Keratinocyte (primary cell): ENCODE measurements around the gene MYO10. TPM values are rescaled to one million over a fixed set of nuclear protein-coding genes. Genes with fewer than 3 reads are reported as not detected.

Source experiments
- DNase-seq: peaks from one replicate; pipeline ENCODE4 v3.0.0-alpha.2; 2011; ENCODE audit warnings: low read depth, missing footprints, low spot score
- FAIRE-seq: peaks from 2 replicates; lab custom pipeline; 2011; peaks lifted over from hg19 to GRCh38; lab: Jason Lieb, UNC
- H2AFZ ChIP-seq: 2 replicates; pipeline ENCODE4 v1.6.0; 2012; ENCODE audit warnings: low read length, control low read depth, inconsistent platforms; ENCODE audit not compliant: control insufficient read depth
- H3K27ac ChIP-seq: 2 replicates; pipeline ENCODE4 v1.5.1; 2011; ENCODE audit warnings: low read length; ENCODE audit not compliant: control insufficient read depth, insufficient read depth
- H3K27me3 ChIP-seq: 3 replicates; pipeline ENCODE4 v1.6.0; 2011; ENCODE audit warnings: low read length; ENCODE audit not compliant: control insufficient read depth, insufficient read depth; ENCODE audit errors: extremely low read depth
- H3K36me3 ChIP-seq, 2 experiments: 2 replicates in 1 of 2; 3 replicates in 1 of 2; pipeline ENCODE4 v1.5.1; 2011; ENCODE audit warnings: low read length in 2 of 2, mild to moderate bottlenecking in 1 of 2; ENCODE audit not compliant: control insufficient read depth in 2 of 2, insufficient read depth in 2 of 2; ENCODE audit errors: extremely low read depth in 1 of 2
- H3K4me1 ChIP-seq: 3 replicates; pipeline ENCODE4 v1.5.1; 2011; ENCODE audit warnings: low read length; ENCODE audit not compliant: control insufficient read depth, insufficient read depth; ENCODE audit errors: extremely low read depth
- H3K4me2 ChIP-seq: 3 replicates; pipeline ENCODE4 v1.6.0; 2011; ENCODE audit warnings: low read depth, low read length; ENCODE audit not compliant: control insufficient read depth, insufficient read depth; ENCODE audit errors: extremely low read depth
- H3K4me3 ChIP-seq, 3 experiments: fragments of 200-600 bp in 1 of 3; sonication (generic) in 1 of 3; 2 replicates in 2 of 3; 3 replicates in 1 of 3; pipeline ENCODE4 v1.5.1; 2011 to 2016; ENCODE audit warnings: low read length in 3 of 3, mild to moderate bottlenecking in 3 of 3, control low read depth in 2 of 3, inconsistent platforms in 1 of 3, low read depth in 1 of 3, mixed read lengths in 1 of 3, mixed run types in 1 of 3, moderate library complexity in 1 of 3; ENCODE audit not compliant: control insufficient read depth in 2 of 3, insufficient read depth in 2 of 3; ENCODE audit errors: extremely low read depth in 1 of 3
- H3K79me2 ChIP-seq: 2 replicates; pipeline ENCODE4 v1.6.0; 2012; ENCODE audit warnings: low read length; ENCODE audit not compliant: control insufficient read depth, insufficient read depth
- H3K9ac ChIP-seq: 3 replicates; pipeline ENCODE4 v1.6.0; 2011; ENCODE audit warnings: low read length; ENCODE audit not compliant: control insufficient read depth, insufficient read depth; ENCODE audit errors: extremely low read depth
- H3K9me1 ChIP-seq: 3 replicates; pipeline ENCODE4 v1.6.0; 2011; ENCODE audit warnings: low read length; ENCODE audit not compliant: control insufficient read depth, insufficient read depth; ENCODE audit errors: extremely low read depth
- H3K9me3 ChIP-seq: 2 replicates; pipeline ENCODE4 v1.5.1; 2012; ENCODE audit warnings: low read depth, low read length; ENCODE audit not compliant: control insufficient read depth
- H4K20me1 ChIP-seq: 3 replicates; pipeline ENCODE4 v1.6.0; 2011; ENCODE audit warnings: low read length; ENCODE audit not compliant: control insufficient read depth, insufficient read depth; ENCODE audit errors: extremely low read depth
- EZH2 ChIP-seq: IDR thresholded peaks from one replicate; pipeline ENCODE4 v1.6.1; 2012; ENCODE audit warnings: inconsistent platforms, mild to moderate bottlenecking, low read length, moderate library complexity
- dilution Hi-C: fragments of 300-500 bp; cut with MboI; formaldehyde crosslinking; loops from one replicate; pipeline ENCODE4 v1.7.0; 2020; ENCODE audit warnings: low sequenced_read_pairs; ENCODE audit not compliant: extremely low pct_ligation_motif_present
- polyA plus RNA-seq, 5 experiments: library from polyadenylated mRNA; depleted of rRNA in 3 of 5; stranded (reverse) in 3 of 5; stranded (forward) in 1 of 5; unstranded in 1 of 5; fragments of >200 nt; gene quantifications; 1 replicate in 1 of 5; 2 replicates in 3 of 5; 3 replicates in 1 of 5; pipeline versions ENCODE4 v1.2.1 to v1.2.3, GENCODE V29; 2011 to 2012; ENCODE audit warnings: missing spikeins in 2 of 5, low read depth in 1 of 5, low replicate concordance in 1 of 5
- TF ChIP-seq, protein P1 (sequence below), 3 experiments: IDR thresholded peaks in 1 of 3; conservative IDR thresholded peaks in 1 of 3; optimal IDR thresholded peaks in 1 of 3; 2 replicates in 2 of 3; 3 replicates in 1 of 3; pipeline versions ENCODE3 to v1.5.1; 2011; ENCODE audit warnings: low read length in 3 of 3, mild to moderate bottlenecking in 3 of 3, moderate library complexity in 2 of 3, control low read depth in 1 of 3, inconsistent platforms in 1 of 3; ENCODE audit not compliant: insufficient read depth in 2 of 3; ENCODE audit errors: extremely low read depth in 1 of 3

The MYO10 gene
- polyA plus RNA-seq, 1 donor (not counting 4 experiments of a cell fraction or from before 2014, with no cell fraction given) = 22.0 TPM

DNA sequence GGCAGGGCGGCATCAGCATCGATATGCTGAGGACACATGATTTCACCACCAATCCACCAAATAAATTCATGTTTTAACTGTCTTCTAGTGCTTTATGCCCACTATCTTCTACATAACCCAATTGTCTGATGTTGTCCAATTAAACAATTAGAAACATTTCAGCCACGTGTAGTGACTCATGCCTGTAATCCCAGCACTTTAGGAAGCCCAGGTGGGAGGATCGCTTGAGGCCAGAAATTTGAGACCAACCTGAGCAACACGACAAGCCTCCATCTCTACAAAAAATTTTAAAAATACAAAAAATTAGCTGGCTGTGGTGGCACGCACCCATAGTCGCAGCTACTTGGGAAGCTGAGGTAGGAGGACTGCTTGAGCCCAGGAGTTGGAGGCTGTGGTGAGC is 128.1 kb downstream of the MYO10 start:
- no peaks in the 10 kb centered on the region for H3K27me3 ChIP-seq
- peaks cover 91% of the 10 kb centered on the region for H3K79me2 ChIP-seq
- H3K27ac ChIP-seq = no peak overlapping the region
- no peaks in the 10 kb centered on the region for H3K9me3 ChIP-seq
- FAIRE-seq = no peak
- no peak overlapping the region for H3K9ac ChIP-seq
- no peak overlapping the region for H3K4me2 ChIP-seq
- no peak overlapping the region for H3K4me3 ChIP-seq
- dilution Hi-C loops = no loop called here
- H3K36me3 ChIP-seq = peaks cover 0 to 8% of the 10 kb centered on the region in 2 experiments
- no peak for TF ChIP-seq EZH2
- TF ChIP-seq, protein P1, sequence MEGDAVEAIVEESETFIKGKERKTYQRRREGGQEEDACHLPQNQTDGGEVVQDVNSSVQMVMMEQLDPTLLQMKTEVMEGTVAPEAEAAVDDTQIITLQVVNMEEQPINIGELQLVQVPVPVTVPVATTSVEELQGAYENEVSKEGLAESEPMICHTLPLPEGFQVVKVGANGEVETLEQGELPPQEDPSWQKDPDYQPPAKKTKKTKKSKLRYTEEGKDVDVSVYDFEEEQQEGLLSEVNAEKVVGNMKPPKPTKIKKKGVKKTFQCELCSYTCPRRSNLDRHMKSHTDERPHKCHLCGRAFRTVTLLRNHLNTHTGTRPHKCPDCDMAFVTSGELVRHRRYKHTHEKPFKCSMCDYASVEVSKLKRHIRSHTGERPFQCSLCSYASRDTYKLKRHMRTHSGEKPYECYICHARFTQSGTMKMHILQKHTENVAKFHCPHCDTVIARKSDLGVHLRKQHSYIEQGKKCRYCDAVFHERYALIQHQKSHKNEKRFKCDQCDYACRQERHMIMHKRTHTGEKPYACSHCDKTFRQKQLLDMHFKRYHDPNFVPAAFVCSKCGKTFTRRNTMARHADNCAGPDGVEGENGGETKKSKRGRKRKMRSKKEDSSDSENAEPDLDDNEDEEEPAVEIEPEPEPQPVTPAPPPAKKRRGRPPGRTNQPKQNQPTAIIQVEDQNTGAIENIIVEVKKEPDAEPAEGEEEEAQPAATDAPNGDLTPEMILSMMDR (optimal IDR thresholded peaks at IDR 0.05 in 1 of 3, IDR thresholded peaks at IDR 0.05 in 1 of 3, conservative IDR thresholded peaks at IDR 0.05 in 1 of 3; ENCODE audit: extremely low read depth in 1 of 3, insufficient read depth in 2 of 3, low read length in 3 of 3) = no peak
- peaks cover 8% of the 10 kb centered on the region for H3K9me1 ChIP-seq
- peaks cover 16% of the 10 kb centered on the region for H3K4me1 ChIP-seq
- no peak overlapping the region for H2AFZ ChIP-seq
- DNase-seq = no peak
- H4K20me1 ChIP-seq = peaks cover 25% of the 10 kb centered on the region

DNA sequence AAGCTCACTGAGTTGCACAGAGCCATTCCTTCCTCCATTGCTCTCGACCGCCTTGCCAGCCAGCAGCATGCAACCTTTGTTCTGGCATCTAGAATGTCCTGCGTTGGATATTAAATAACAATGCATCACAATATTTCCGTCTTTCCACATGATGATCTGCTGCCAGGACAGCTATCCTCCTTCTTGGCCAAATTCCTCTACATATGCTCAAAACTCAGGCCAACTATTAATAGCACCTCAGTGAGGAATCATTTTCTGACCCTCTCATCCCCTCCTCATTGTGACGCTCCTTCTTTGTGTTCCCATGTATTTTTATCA is 128.6 kb downstream of the MYO10 start:
- peaks cover 8% of the 10 kb centered on the region for H3K9me1 ChIP-seq
- H3K27me3 ChIP-seq = no peaks in the 10 kb centered on the region
- no peak overlapping the region for H3K27ac ChIP-seq
- H3K36me3 ChIP-seq = peaks cover 0 to 6% of the 10 kb centered on the region in 2 experiments
- no peak for TF ChIP-seq EZH2
- TF ChIP-seq, protein P1 (optimal IDR thresholded peaks at IDR 0.05 in 1 of 3, IDR thresholded peaks at IDR 0.05 in 1 of 3, conservative IDR thresholded peaks at IDR 0.05 in 1 of 3; ENCODE audit: extremely low read depth in 1 of 3, insufficient read depth in 2 of 3, low read length in 3 of 3) = no peak
- dilution Hi-C loops = no loop called here
- H3K4me1 ChIP-seq = peaks cover 16% of the 10 kb centered on the region
- peaks cover 91% of the 10 kb centered on the region for H3K79me2 ChIP-seq
- H3K4me2 ChIP-seq = no peak overlapping the region
- no peak overlapping the region for H3K4me3 ChIP-seq
- H3K9ac ChIP-seq = no peak overlapping the region
- DNase-seq (no peak), FAIRE-seq (no peak)
- H4K20me1 ChIP-seq = peaks cover 23% of the 10 kb centered on the region
- no peak overlapping the region for H2AFZ ChIP-seq
- no peaks in the 10 kb centered on the region for H3K9me3 ChIP-seq
